GM12878 (cell line): Measurements from ENCODE around the gene RNF41. TPM values are rescaled to one million over a fixed set of nuclear protein-coding genes. Genes with fewer than 3 reads are reported as not detected.

Experiments used
- ATAC-seq: fragments of 200-7000 bp; cut with Tn5 transposase; 3 replicates; pipeline ENCODE4 v1.9.1; 2020; ENCODE audit warnings: mild to moderate bottlenecking, moderate library complexity
- BruUV-seq: library from RNA; stranded (reverse); fragments of 400-500 nt; replicated peaks from 2 replicates; lab custom pipeline; 2021; lab: Mats Ljungman, UMichigan
- CTCF ChIA-PET: fragments of 300-600 bp; sonication (Branson Sonifier 250); formaldehyde crosslinking; extraction: SDS; loops from one replicate; lab custom pipeline; 2021; ENCODE audit warnings: inconsistent platforms; lab: Yijun Ruan, JAX
- POLR2A ChIA-PET: fragments of 350-600 bp; formaldehyde crosslinking; extraction: SDS; loops from one replicate; lab custom pipeline; 2021; ENCODE audit warnings: inconsistent platforms; lab: Charles Lee
- RAD21 ChIA-PET: fragments of 300-600 bp; sonication (Branson Sonifier 250); formaldehyde crosslinking; loops from one replicate; lab custom pipeline; 2023; ENCODE audit warnings: antibody characterized with exemption; ENCODE audit not compliant: unreplicated experiment; lab: Charles Lee
- SMC1A ChIA-PET: fragments of 300-600 bp; sonication (Branson Sonifier 250); formaldehyde crosslinking; loops from one replicate; lab custom pipeline; 2023; ENCODE audit not compliant: unreplicated experiment, uncharacterized antibody; lab: Charles Lee
- DNase-seq: peaks from one replicate; pipeline ENCODE4 v3.0.0-alpha.2; 2011; ENCODE audit warnings: low read depth, low spot score
- FAIRE-seq: peaks from 3 replicates; lab custom pipeline; 2011; peaks lifted over from hg19 to GRCh38; lab: Jason Lieb, UNC
- H2AFZ ChIP-seq: 2 replicates; pipeline ENCODE4 v1.6.0; 2011; ENCODE audit warnings: low read depth, low read length, control low read depth; ENCODE audit not compliant: control insufficient read depth
- H3K27ac ChIP-seq: 2 replicates; pipeline ENCODE4 v1.5.1; 2011; ENCODE audit warnings: control low read depth; ENCODE audit not compliant: control insufficient read depth, insufficient read depth
- H3K27me3 ChIP-seq, 2 experiments: replicated peaks in 1 of 2; 2 replicates each; pipeline versions ENCODE4 v1.6.0 to v1.6.1; 2011; ENCODE audit warnings: low read length in 1 of 2; ENCODE audit not compliant: control insufficient read depth in 2 of 2, insufficient read depth in 2 of 2
- H3K36me3 ChIP-seq, 2 experiments: 2 replicates each; pipeline ENCODE4 v1.5.1; 2011; ENCODE audit warnings: low read length in 1 of 2; ENCODE audit not compliant: control insufficient read depth in 2 of 2, insufficient read depth in 2 of 2
- H3K4me1 ChIP-seq: 2 replicates; pipeline ENCODE4 v1.6.1; 2011; ENCODE audit warnings: mild to moderate bottlenecking, low read length, moderate library complexity, mixed read lengths; ENCODE audit not compliant: control insufficient read depth, insufficient read depth
- H3K4me2 ChIP-seq: 2 replicates; pipeline ENCODE4 v1.6.0; 2011; ENCODE audit warnings: control low read depth; ENCODE audit not compliant: control insufficient read depth, insufficient read depth
- H3K4me3 ChIP-seq: fragments of 200-600 bp; sonication (generic); 2 replicates; pipeline ENCODE4 v1.5.1; 2016
- H3K79me2 ChIP-seq: 2 replicates; pipeline ENCODE4 v1.6.0; 2011; ENCODE audit warnings: low read length; ENCODE audit not compliant: control insufficient read depth, insufficient read depth
- H3K9ac ChIP-seq: 2 replicates; pipeline ENCODE4 v1.8.0; 2011; ENCODE audit warnings: low read length, control low read depth, mixed read lengths; ENCODE audit not compliant: control insufficient read depth, insufficient read depth
- H3K9me3 ChIP-seq: replicated peaks from 3 replicates; pipeline ENCODE4 v1.5.1; 2011; ENCODE audit warnings: mild to moderate bottlenecking, low read length; ENCODE audit not compliant: control insufficient read depth, insufficient read depth
- H4K20me1 ChIP-seq: 2 replicates; pipeline ENCODE4 v1.6.0; 2011; ENCODE audit not compliant: control insufficient read depth, insufficient read depth
- MTA2 ChIP-seq: fragments of 450-650 bp; IDR thresholded peaks from 2 replicates; pipeline ENCODE4 v1.6.1; 2016; ENCODE audit warnings: low read depth, mild to moderate bottlenecking, moderate library complexity
- NBN ChIP-seq: fragments of 450-650 bp; IDR thresholded peaks from 2 replicates; pipeline ENCODE4 v1.6.1; 2016
- NR2F1 ChIP-seq: fragments of 450-650 bp; conservative IDR thresholded peaks from 2 replicates; pipeline ENCODE4 v1.6.1; 2017; ENCODE audit warnings: mild to moderate bottlenecking
- POLR2A ChIP-seq: IDR thresholded peaks from 2 replicates; pipeline ENCODE4 v1.6.1; 2011; ENCODE audit warnings: low read depth, mild to moderate bottlenecking, low read length
- POLR2AphosphoS2 ChIP-seq: IDR thresholded peaks from 2 replicates; pipeline ENCODE4 v1.6.1; 2011; ENCODE audit warnings: low read depth, mild to moderate bottlenecking, low read length, improper control_type of control experiment, moderate library complexity
- POLR2AphosphoS5 ChIP-seq: IDR thresholded peaks from 2 replicates; pipeline ENCODE4 v1.6.1; 2011; ENCODE audit warnings: mild to moderate bottlenecking, low read length, inconsistent platforms
- RCOR1 ChIP-seq: conservative IDR thresholded peaks from 2 replicates; pipeline ENCODE4 v1.6.1; 2012; ENCODE audit warnings: low read depth, low read length, improper control_type of control experiment
- RFX5 ChIP-seq: IDR thresholded peaks from 2 replicates; pipeline ENCODE4 v1.6.1; 2011; ENCODE audit warnings: low read depth, low read length, improper control_type of control experiment
- ZNF24 ChIP-seq: fragments of 450-650 bp; IDR thresholded peaks from 2 replicates; pipeline ENCODE4 v1.6.1; 2017; ENCODE audit warnings: antibody characterized with exemption, mild to moderate bottlenecking
- WGBS: methylation state at CpG from one replicate; pipeline ENCODE4 v1.1.6; 2016; ENCODE audit warnings: low lambda C conversion rate; ENCODE audit not compliant: insufficient replicate concordance, insufficient coverage; ENCODE audit errors: missing lambda C conversion rate; 5-methylcytosine and 5-hydroxymethylcytosine counted together
- in situ Hi-C: fragments of 300-500 bp; cut with MboI; formaldehyde crosslinking; loops from 9 replicates; pipeline ENCODE4 v1.14.3; 2018; ENCODE audit warnings: mixed read lengths
- intact Hi-C: fragments of 100-400 bp; cut with micrococcal nuclease; formaldehyde crosslinking; loops from one replicate; pipeline ENCODE4 v1.14.2; 2022; ENCODE audit not compliant: unreplicated experiment
- polyA plus RNA-seq, 11 experiments: library from polyadenylated mRNA; depleted of rRNA in 4 of 11; unstranded in 6 of 11; stranded (reverse) in 5 of 11; fragments of >200 nt; fragmentation: Nextera tagmentation in 4 of 11; fragmentation: Illumina TruSeq in 1 of 11; extraction: Ambion mirVana in 4 of 11; extraction: Trizol in 1 of 11; gene quantifications; 1 replicate in 1 of 11; 2 replicates in 10 of 11; pipeline versions ENCODE4 v1.2.1 to v1.2.3, GENCODE V29; 2011 to 2016; ENCODE audit warnings: inconsistent platforms in 2 of 11, missing spikeins in 2 of 11, low read depth in 1 of 11
- total RNA-seq, 4 experiments: library from RNA; depleted of rRNA in 3 of 4; stranded (reverse); fragments of >200 nt in 3 of 4; fragmentation: Illumina TruSeq in 1 of 4; extraction: Trizol in 1 of 4; gene quantifications; 2 replicates each; pipeline versions ENCODE4 v1.2.1 to v1.2.3, GENCODE V29; 2013 to 2021
- TF ChIP-seq, protein P1 (sequence below): IDR thresholded peaks from 2 replicates; pipeline ENCODE4 v1.6.1; 2011; ENCODE audit warnings: mild to moderate bottlenecking, low read depth, low read length, moderate library complexity; ENCODE audit not compliant: insufficient replicate concordance
- TF ChIP-seq, protein P2 (sequence below): IDR thresholded peaks from 2 replicates; pipeline ENCODE4 v1.6.1; 2012; ENCODE audit warnings: low read depth, low read length, improper control_type of control experiment

The RNF41 gene
- total and polyA plus RNA-seq, 10 of the 15 experiments (the other 5 are each of a cell fraction or from before 2014, with no cell fraction given): 11.1 to 47.8 (median 30.6) TPM

GRCh38 chr12:56162468-56163290 is 59.0 kb downstream of the RNF41 start (continued):
- TF ChIP-seq, protein P1, sequence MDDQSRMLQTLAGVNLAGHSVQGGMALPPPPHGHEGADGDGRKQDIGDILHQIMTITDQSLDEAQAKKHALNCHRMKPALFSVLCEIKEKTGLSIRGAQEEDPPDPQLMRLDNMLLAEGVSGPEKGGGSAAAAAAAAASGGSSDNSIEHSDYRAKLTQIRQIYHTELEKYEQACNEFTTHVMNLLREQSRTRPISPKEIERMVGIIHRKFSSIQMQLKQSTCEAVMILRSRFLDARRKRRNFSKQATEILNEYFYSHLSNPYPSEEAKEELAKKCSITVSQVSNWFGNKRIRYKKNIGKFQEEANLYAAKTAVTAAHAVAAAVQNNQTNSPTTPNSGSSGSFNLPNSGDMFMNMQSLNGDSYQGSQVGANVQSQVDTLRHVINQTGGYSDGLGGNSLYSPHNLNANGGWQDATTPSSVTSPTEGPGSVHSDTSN: no peak
- no peak for TF ChIP-seq MTA2
- no peak for TF ChIP-seq RCOR1

- ChIA-PET RAD21 (interaction anchor here (1.0 to 2.0 kb wide), 3 partner anchors 27 to 43 kb away, joined by 3 to 11 read pairs (median 3); partner anchors contain the start of genes ESYT1, SMARCC2 and ZC3H10), SMC1A (interaction anchor here (1.3 to 2.7 kb wide), 2 partner anchors 26 to 37 kb away, joined by 3 to 12 read pairs; no protein-coding TSS in a partner anchor), POLR2A (interaction anchor here (0.5 to 1.3 kb wide), 7 partner anchors 11 to 458 kb away, joined by 3 to 5 read pairs (median 4); no protein-coding TSS in a partner anchor), CTCF (interaction anchor here (0.5 to 2.2 kb wide), 8 partner anchors 27 to 428 kb away, joined by 3 to 10 read pairs (median 4); partner anchors contain the start of gene SMARCC2)
- H3K79me2 ChIP-seq: peaks cover 39% of the 10 kb centered on the region
- no peaks in the 10 kb centered on the region for H4K20me1 ChIP-seq
- ATAC-seq (no peak), FAIRE-seq (no peak), DNase-seq (no peak)
- TF ChIP-seq RFX5 (no peak), POLR2A (peak; percentile 52), ZNF24 (no peak), NR2F1 (no peak), POLR2AphosphoS2 (0 out of 2 replicates have a peak, but pooled peaks have one; percentile 47), NBN (no peak), POLR2AphosphoS5 (peak; percentile 52)
- TF ChIP-seq, protein P2, sequence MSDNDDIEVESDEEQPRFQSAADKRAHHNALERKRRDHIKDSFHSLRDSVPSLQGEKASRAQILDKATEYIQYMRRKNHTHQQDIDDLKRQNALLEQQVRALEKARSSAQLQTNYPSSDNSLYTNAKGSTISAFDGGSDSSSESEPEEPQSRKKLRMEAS: no peak
- 89% methylated on average over 10 of the region's 10 CpGs for WGBS
- H3K4me3 ChIP-seq: no peak overlapping the region
- H3K27me3 ChIP-seq: no peaks in the 10 kb centered on the region
- H3K36me3 ChIP-seq: peaks cover 23 to 33% of the 10 kb centered on the region in 2 experiments
- in situ Hi-C loops (no loop called here), intact Hi-C loops (no loop called here)
- no peak overlapping the region for H2AFZ ChIP-seq
- no peak overlapping the region for H3K27ac ChIP-seq
- H3K9ac ChIP-seq: no peak overlapping the region
- BruUV-seq: no TSS peak
- no peaks in the 10 kb centered on the region for H3K9me3 ChIP-seq
- H3K4me1 ChIP-seq: peaks cover 17% of the 10 kb centered on the region
- H3K4me2 ChIP-seq: no peak overlapping the region
Measured at GRCh38 chr12:56161690-56162351, 59.9 kb downstream of the RNF41 start.
